GM23248 (cell line): ENCODE measurements around the gene CCDC144A.
"Not testable (repeated sequence)": the region's sequence is repeated elsewhere in the genome, so short reads cannot be mapped to it uniquely, and the experiment has no call there.

Source experiments
- EZH2 ChIP-seq: fragments of 200-600 bp; sonication (generic); IDR thresholded peaks from 2 replicates; pipeline ENCODE4 v1.6.1; 2018; ENCODE audit warnings: antibody characterized with exemption, mild to moderate bottlenecking; ENCODE audit not compliant: insufficient read depth, poor library complexity, severe bottlenecking
- EZH2phosphoT487 ChIP-seq: fragments of 200-600 bp; sonication (generic); IDR thresholded peaks from 2 replicates; pipeline ENCODE4 v1.6.1; 2018; ENCODE audit warnings: antibody characterized with exemption, moderate library complexity, mild to moderate bottlenecking, low read depth; ENCODE audit not compliant: insufficient read depth

GRCh38 chr17:16750515-16750914, 60.5 kb downstream of the CCDC144A start:
- TF ChIP-seq EZH2phosphoT487, EZH2: not testable (repeated sequence)
